ENCODE measurements around the gene ADCY3. TPM values are rescaled to one million over a fixed set of nuclear protein-coding genes. Genes with fewer than 3 reads are reported as not detected.

The ADCY3 gene
- total and polyA plus RNA-seq, 2 of the 13 experiments (the other 11 are each of a cell fraction or from before 2014, with no cell fraction given), result 0.11 to 0.61 TPM

GRCh38 chr2:24827321-24828237 lies 92.5 kb downstream of the ADCY3 start:
- intact Hi-C loops (cut with micrococcal nuclease; ENCODE audit: unreplicated experiment) (loop anchor here (1.0 kb wide), 4 partner anchors 35 to 417 kb away; no protein-coding TSS in a partner anchor), in situ Hi-C loops (cut with HindIII; ENCODE audit: extremely low pct_ligation_motif_present, low pct_unique_long_range_greater_than_20kb) (loop anchor here (5.0 kb wide), 2 partner anchors 215 to 425 kb away; no protein-coding TSS in a partner anchor)
- Histone ChIP-seq H3K79me2 (ENCODE audit: insufficient read depth, low read length) (no peaks in the 10 kb centered on the region), H3K27ac (ENCODE audit: extremely low read length, insufficient read depth, low read length) (no peak overlapping the region), H3K27me3 (ENCODE audit: control insufficient read depth in 1 of 2, insufficient read depth in 2 of 2, low read length in 2 of 2) (peaks cover 2 to 12% of the 10 kb centered on the region in 2 experiments; a peak in 3 of 5 replicates), H3K4me1 (ENCODE audit: insufficient read depth, low read length) (peaks cover 21% of the 10 kb centered on the region), H4K20me1 (ENCODE audit: insufficient read depth, low read length) (no peaks in the 10 kb centered on the region), H3K4me2 (ENCODE audit: low read depth, low read length) (peak overlapping the region; percentile 98), H2AFZ (ENCODE audit: low read length) (peak overlapping the region; percentile 59), H3K9ac (ENCODE audit: insufficient read depth, low read depth, low read length) (peak overlapping the region; percentile 33; the same call in 1 of the 2 replicates), H3K4me3 (replicated peaks in 1 of 3; ENCODE audit: insufficient read depth in 1 of 3, low read depth in 2 of 3, low read length in 3 of 3) (peak overlapping the region; percentile 20 to 73 (median 20); a peak in 5 of 6 replicates), H3K9me3 (ENCODE audit: low read length) (no peaks in the 10 kb centered on the region), H3K36me3 (replicated peaks in 1 of 2; ENCODE audit: control insufficient read depth in 1 of 2, insufficient read depth in 2 of 2, low read length in 2 of 2) (peaks cover 0 to 1% of the 10 kb centered on the region in 2 experiments; a peak in 1 of 5 replicates)
- ATAC-seq (peak; percentile 88), FAIRE-seq (peak; percentile 100), DNase-seq (ENCODE audit: low spot score) (peak; percentile 84)
- WGBS (ENCODE audit: low lambda C conversion rate), result 19% methylated on average over 16 of the region's 30 CpGs
- ChIA-PET POLR2A (interaction anchor here (0.9 to 1.5 kb wide), 3 partner anchors 18 to 428 kb away, joined by 3 to 10 read pairs (median 3); partner anchors contain the start of genes CENPO and PTRHD1), CTCF (ENCODE audit: low intra/inter-chr PET ratio, low total read pairs) (interaction anchor here (0.7 to 3.5 kb wide), 4 partner anchors 35 to 417 kb away, joined by 6 to 43 read pairs (median 20); partner anchors contain the start of genes CENPO and PTRHD1)
- no TSS peak for BruUV-seq (replicated peaks)
- TF ChIP-seq DBP (CRISPR knock-in tag; IDR thresholded peaks at IDR 0.05; ENCODE audit: not compliant biosample characterization), result no peak
- no peak for TF ChIP-seq SIN3B (IDR thresholded peaks at IDR 0.05; ENCODE audit: low read length)
- peak; percentile 100 for TF ChIP-seq ZNF263 (CRISPR knock-in tag; IDR thresholded peaks at IDR 0.05)
- TF ChIP-seq PREB (CRISPR knock-in tag; IDR thresholded peaks at IDR 0.05), result peak; percentile 35; the same call in 1 of the 2 replicates
- no peak for TF ChIP-seq ZNF430 (CRISPR knock-in tag; IDR thresholded peaks at IDR 0.05)
- TF ChIP-seq RFX5 (IDR thresholded peaks at IDR 0.05; ENCODE audit: low read depth, low read length), result no peak
- TF ChIP-seq ZNF326 (CRISPR knock-in tag; IDR thresholded peaks at IDR 0.05; ENCODE audit: borderline replicate concordance), result no peak
- TF ChIP-seq HOXA7 (CRISPR knock-in tag; IDR thresholded peaks at IDR 0.05), result no peak
- TF ChIP-seq MED1 (CRISPR knock-in tag; IDR thresholded peaks at IDR 0.05), result no peak
- peak; percentile 69; the same call in 1 of the 2 replicates for TF ChIP-seq THAP7 (CRISPR knock-in tag; IDR thresholded peaks at IDR 0.05)
- TF ChIP-seq FOXM1 (CRISPR knock-in tag; IDR thresholded peaks at IDR 0.05), result no peak
- TF ChIP-seq REXO4 (CRISPR knock-in tag; IDR thresholded peaks at IDR 0.05; ENCODE audit: borderline replicate concordance), result no peak
- 0 out of 2 replicates have a peak, but pooled peaks have one; percentile 48 for TF ChIP-seq GATAD2A (CRISPR knock-in tag; IDR thresholded peaks at IDR 0.05)
- TF ChIP-seq PRDM15 (CRISPR knock-in tag; IDR thresholded peaks at IDR 0.05), result no peak
- TF ChIP-seq ZNF839 (CRISPR knock-in tag; IDR thresholded peaks at IDR 0.05; ENCODE audit: borderline replicate concordance), result peak; percentile 73; the same call in 1 of the 2 replicates
- TF ChIP-seq ZNF891 (CRISPR knock-in tag; IDR thresholded peaks at IDR 0.05), result peak; percentile 30; the same call in 1 of the 2 replicates
- no peak for TF ChIP-seq HOXA9 (CRISPR knock-in tag; IDR thresholded peaks at IDR 0.05; ENCODE audit: borderline replicate concordance)

All from HepG2 (cell line).